Ovary (tissue), 9 donors: ENCODE results near the gene PHEX. TPM values are rescaled to one million over a fixed set of nuclear protein-coding genes. Genes with fewer than 3 reads are reported as not detected.

Experiments used
- DNase-seq, 5 donors: peaks; one replicate each; pipeline ENCODE4 v3.0.0-alpha.2; 2019 to 2020
- H3K27ac ChIP-seq, 2 donors: fragments of 200-600 bp; one replicate each; pipeline versions ENCODE4 v1.5.1 to v1.8.0; 2019 to 2022
- H3K27me3 ChIP-seq: fragments of 200-600 bp; one replicate; pipeline ENCODE4 v1.8.0; 2022
- H3K36me3 ChIP-seq: fragments of 200-600 bp; sonication (generic); one replicate; pipeline ENCODE4 v1.5.1; 2019
- H3K4me1 ChIP-seq: one replicate; pipeline ENCODE4 v1.8.1; 2013; ENCODE audit warnings: mild to moderate bottlenecking, moderate library complexity; ENCODE audit not compliant: insufficient read depth
- H3K4me3 ChIP-seq: fragments of 200-600 bp; sonication (generic); one replicate; pipeline ENCODE4 v1.5.1; 2017
- H3K9me3 ChIP-seq, 2 donors: fragments of 200-600 bp in 1 of 2; sonication (generic) in 1 of 2; one replicate each; pipeline versions ENCODE4 v1.5.1 to v1.8.1; 2013 to 2019; ENCODE audit warnings: mild to moderate bottlenecking in 1 of 2, moderate library complexity in 1 of 2
- EP300 ChIP-seq: sonication (generic); formaldehyde crosslinking; IDR thresholded peaks from one replicate; pipeline ENCODE4 v1.6.1; 2017; ENCODE audit warnings: antibody characterized with exemption
- POLR2A ChIP-seq: fragments of 450-650 bp; IDR thresholded peaks from one replicate; pipeline ENCODE4 v1.6.1; 2017; ENCODE audit warnings: antibody characterized with exemption, mild to moderate bottlenecking, moderate library complexity
- WGBS, 3 donors: extraction: QIAGEN DNeasy Blood & Tissue Kit in 1 of 3; methylation state at CpG; one replicate each; pipeline versions ENCODE4 v1.1.5 to v1.1.7; 2013 to 2017; 5-methylcytosine and 5-hydroxymethylcytosine counted together
- intact Hi-C, 4 donors: fragments of 100-400 bp; cut with DNase I; formaldehyde crosslinking; loops; one replicate each; pipeline versions ENCODE4 v1.11.0 to v1.15.1; 2022 to 2023
- polyA plus RNA-seq, 2 donors: library from polyadenylated mRNA; stranded (reverse); fragments of 200-250 nt in 1 of 2; fragments of 350-450 nt in 1 of 2; fragmentation: Illumina TruSeq in 1 of 2; extraction: RNeasy Lipid Tissue Mini Kit (QIAGEN cat#74804) in 1 of 2; gene quantifications; one replicate each; pipeline ENCODE4 v1.2.3, GENCODE V29; 2013 to 2014
- total RNA-seq, 7 donors: library from RNA; depleted of rRNA in 2 of 7; stranded (reverse); fragments of >200 nt in 2 of 7; fragmentation: NEBNext Ultra II Directional in 3 of 7; extraction: Animal tissue kit (Norgen Biotek cat#: 25700) in 3 of 7; gene quantifications; one replicate each; pipeline versions ENCODE4 v1.1.0 to v1.2.4, GENCODE V29; 2016 to 2023
- TF ChIP-seq, protein P1 (sequence below), 3 donors: fragments of 450-650 bp in 2 of 3; fragments of 200-600 bp in 1 of 3; IDR thresholded peaks; one replicate each; pipeline versions ENCODE4 v1.5.1 to v1.8.0; 2016 to 2022; ENCODE audit warnings: antibody characterized with exemption in 3 of 3, mild to moderate bottlenecking in 1 of 3
- donor health status: DM: no; HTN: no; CAD: no; lungs with moderate emphysema.
- donor health status: DM: no; HTN: no; CAD: no.
- donor health status: Bipolar disorder and iron deficiency.
- donor health status: DM: yes; HTN: yes; CAD: no.
- donor health status: DM: no; HTN: no; CAD: no.
- donor health status: DM: yes; HTN: yes; CAD: no.

The PHEX gene
- total and polyA plus RNA-seq, 9 donors = 0.46 to 18.9 (median 1.1) TPM

- H3K36me3 ChIP-seq = no peaks in the 10 kb centered on the region
- no peak overlapping the region for H3K27ac ChIP-seq
- H3K27me3 ChIP-seq = no peaks in the 10 kb centered on the region
- DNase-seq = no peak
- intact Hi-C loops = no loop called here
- no peaks in the 10 kb centered on the region for H3K4me1 ChIP-seq
- no peak overlapping the region for H3K4me3 ChIP-seq
- 71 to 87% (median 84%) methylated on average over 2 of the region's 2 CpGs for WGBS, 3 donors
- H3K9me3 ChIP-seq = no peaks in the 10 kb centered on the region
- TF ChIP-seq POLR2A = no peak
These were observed 264.7 kb downstream of the PHEX start for GRCh38 chrX:22296871-22297270.

DNA sequence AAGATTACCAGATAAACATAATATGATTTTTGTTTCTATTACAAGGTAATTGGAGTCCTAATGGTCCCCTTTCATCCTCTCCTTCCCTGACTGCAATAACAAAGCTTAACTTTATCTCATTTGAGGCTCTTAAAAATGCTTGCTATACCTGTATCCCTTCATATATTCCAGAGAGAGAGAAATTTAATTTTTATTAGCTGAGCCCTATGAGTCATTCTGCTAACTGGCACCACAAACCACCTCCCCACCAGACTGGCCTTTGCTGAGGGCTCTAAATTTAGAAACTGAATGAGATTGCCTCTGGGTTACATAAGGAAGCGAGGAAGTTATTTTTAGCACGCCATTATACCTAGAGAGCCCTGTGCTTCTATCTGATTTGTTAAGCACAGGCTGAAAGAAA, 268.0 kb downstream of the PHEX start:
- intact Hi-C loops = no loop called here
- Histone ChIP-seq H3K36me3 (no peaks in the 10 kb centered on the region), H3K4me3 (no peak overlapping the region), H3K4me1 (no peaks in the 10 kb centered on the region), H3K27ac (no peak overlapping the region), H3K27me3 (no peaks in the 10 kb centered on the region), H3K9me3 (no peaks in the 10 kb centered on the region)
- DNase-seq = no peak
- TF ChIP-seq POLR2A (no peak), EP300 (no peak)
- TF ChIP-seq, protein P1, sequence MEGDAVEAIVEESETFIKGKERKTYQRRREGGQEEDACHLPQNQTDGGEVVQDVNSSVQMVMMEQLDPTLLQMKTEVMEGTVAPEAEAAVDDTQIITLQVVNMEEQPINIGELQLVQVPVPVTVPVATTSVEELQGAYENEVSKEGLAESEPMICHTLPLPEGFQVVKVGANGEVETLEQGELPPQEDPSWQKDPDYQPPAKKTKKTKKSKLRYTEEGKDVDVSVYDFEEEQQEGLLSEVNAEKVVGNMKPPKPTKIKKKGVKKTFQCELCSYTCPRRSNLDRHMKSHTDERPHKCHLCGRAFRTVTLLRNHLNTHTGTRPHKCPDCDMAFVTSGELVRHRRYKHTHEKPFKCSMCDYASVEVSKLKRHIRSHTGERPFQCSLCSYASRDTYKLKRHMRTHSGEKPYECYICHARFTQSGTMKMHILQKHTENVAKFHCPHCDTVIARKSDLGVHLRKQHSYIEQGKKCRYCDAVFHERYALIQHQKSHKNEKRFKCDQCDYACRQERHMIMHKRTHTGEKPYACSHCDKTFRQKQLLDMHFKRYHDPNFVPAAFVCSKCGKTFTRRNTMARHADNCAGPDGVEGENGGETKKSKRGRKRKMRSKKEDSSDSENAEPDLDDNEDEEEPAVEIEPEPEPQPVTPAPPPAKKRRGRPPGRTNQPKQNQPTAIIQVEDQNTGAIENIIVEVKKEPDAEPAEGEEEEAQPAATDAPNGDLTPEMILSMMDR (IDR thresholded peaks at IDR 0.05) = no peak
- WGBS, 3 donors = 14 to 15% (median 14%) methylated on average over 2 of the region's 2 CpGs

Other genes with a start within 250 kb of the PHEX start
- gene MBTPS2, start 192.7 kb upstream of the PHEX start, total RNA-seq = 10 to 100 TPM in 6 of 7 donors, 1 to 10 TPM in 1; 9.7 to 18.7 (median 15.6) TPM
- gene MBTPS2, start 192.7 kb upstream of the PHEX start, polyA plus RNA-seq = 10 to 100 TPM in 1 of 2 donors, 1 to 10 TPM in 1; 8.3 to 12.6 TPM
- 1 to 10 TPM; 1.2 to 3.1 (median 2.4) TPM for gene YY2, start 176.3 kb upstream of the PHEX start, total RNA-seq
- gene YY2, start 176.3 kb upstream of the PHEX start, polyA plus RNA-seq = 1 to 10 TPM; 1.1 to 2.0 TPM
- gene SMS, start 91.6 kb upstream of the PHEX start, total RNA-seq = 100 to 1,000 TPM in 2 of 7 donors, 10 to 100 TPM in 5; 52.8 to 123 (median 76.4) TPM
- 100 to 1,000 TPM; 147 to 204 TPM for gene SMS, start 91.6 kb upstream of the PHEX start, polyA plus RNA-seq
- gene CBLL2, start 240.6 kb downstream of the PHEX start, total RNA-seq = not detected
- gene CBLL2, start 240.6 kb downstream of the PHEX start, polyA plus RNA-seq = not detected